ENCODE data around the gene NGEF.

GRCh38 chr2:233020454-233020853 is 7.4 kb upstream of the NGEF start:
- no peak for TF ChIP-seq CTCF (IDR thresholded peaks at IDR 0.05; ENCODE audit: low read length)
- TF ChIP-seq EZH2 (IDR thresholded peaks at IDR 0.05; ENCODE audit: borderline replicate concordance, low read length) = no peak

Data from OCI-LY1 (cell line).